Mesendoderm (in vitro differentiated cells): ENCODE data around the gene ZNF469.

Source experiments
- DNase-seq: peaks from one replicate; pipeline ENCODE4 v3.0.0; 2013
- H2AK5ac ChIP-seq: 2 replicates; pipeline ENCODE4 v1.6.1; 2013; ENCODE audit warnings: low read length, inconsistent platforms
- H2BK120ac ChIP-seq: 2 replicates; pipeline ENCODE4 v1.6.1; 2013; ENCODE audit warnings: low read depth, mild to moderate bottlenecking, low read length, moderate library complexity, mixed read lengths
- H2BK15ac ChIP-seq: replicated peaks from 2 replicates; pipeline ENCODE4 v1.6.1; 2013; ENCODE audit warnings: low read depth, mild to moderate bottlenecking, moderate library complexity
- H2BK5ac ChIP-seq: 2 replicates; pipeline ENCODE4 v1.6.1; 2013; ENCODE audit warnings: low read length, inconsistent platforms
- H3K18ac ChIP-seq: 2 replicates; pipeline ENCODE4 v1.6.1; 2013; ENCODE audit warnings: mild to moderate bottlenecking, low read length, mixed read lengths
- H3K23ac ChIP-seq: one replicate; pipeline ENCODE4 v1.6.1; 2013; ENCODE audit warnings: low read length
- H3K27ac ChIP-seq: 2 replicates; pipeline ENCODE4 v1.5.1; 2013; ENCODE audit warnings: low read depth, mild to moderate bottlenecking, inconsistent platforms, low read length, moderate library complexity
- H3K27me3 ChIP-seq: 2 replicates; pipeline ENCODE4 v1.6.1; 2013; ENCODE audit warnings: low read length, control low read depth, mild to moderate bottlenecking, inconsistent platforms; ENCODE audit not compliant: insufficient read depth, poor library complexity
- H3K36me3 ChIP-seq: 2 replicates; pipeline ENCODE4 v1.6.1; 2013; ENCODE audit warnings: low read length, inconsistent platforms; ENCODE audit not compliant: control insufficient read depth, insufficient read depth
- H3K4ac ChIP-seq: one replicate; pipeline ENCODE4 v1.6.1; 2013; ENCODE audit warnings: low read depth, mild to moderate bottlenecking, low read length, moderate library complexity
- H3K4me1 ChIP-seq: 2 replicates; pipeline ENCODE4 v1.6.1; 2013; ENCODE audit warnings: low read depth, low read length, inconsistent platforms; ENCODE audit not compliant: control insufficient read depth
- H3K4me2 ChIP-seq: 2 replicates; pipeline ENCODE4 v1.6.1; 2013; ENCODE audit warnings: low read length
- H3K4me3 ChIP-seq: 2 replicates; pipeline ENCODE4 v1.5.1; 2013; ENCODE audit warnings: mild to moderate bottlenecking, low read length
- H3K56ac ChIP-seq: one replicate; pipeline ENCODE4 v1.6.1; 2013; ENCODE audit warnings: low read length
- H3K79me1 ChIP-seq: 2 replicates; pipeline ENCODE4 v1.6.1; 2013; ENCODE audit warnings: low read length, inconsistent platforms
- H3K79me2 ChIP-seq: 2 replicates; pipeline ENCODE4 v1.6.1; 2013; ENCODE audit warnings: mild to moderate bottlenecking, low read length; ENCODE audit not compliant: control insufficient read depth, insufficient read depth
- H3K9ac ChIP-seq: 2 replicates; pipeline ENCODE4 v1.6.1; 2013; ENCODE audit warnings: low read length, inconsistent platforms
- H4K5ac ChIP-seq: one replicate; pipeline ENCODE4 v1.6.1; 2013; ENCODE audit warnings: low read length
- H4K8ac ChIP-seq: one replicate; pipeline ENCODE4 v1.6.1; 2013; ENCODE audit warnings: low read depth, mild to moderate bottlenecking, control low read depth, low read length, moderate library complexity
- WGBS: extraction: QIAGEN DNeasy Blood & Tissue Kit; methylation state at CpG from one replicate; pipeline ENCODE4 v1.1.7; 2013; ENCODE audit warnings: low lambda C conversion rate, missing lambda C conversion rate; ENCODE audit not compliant: insufficient coverage; ENCODE audit errors: extremely low coverage; 5-methylcytosine and 5-hydroxymethylcytosine counted together

The ZNF469 gene

DNA sequence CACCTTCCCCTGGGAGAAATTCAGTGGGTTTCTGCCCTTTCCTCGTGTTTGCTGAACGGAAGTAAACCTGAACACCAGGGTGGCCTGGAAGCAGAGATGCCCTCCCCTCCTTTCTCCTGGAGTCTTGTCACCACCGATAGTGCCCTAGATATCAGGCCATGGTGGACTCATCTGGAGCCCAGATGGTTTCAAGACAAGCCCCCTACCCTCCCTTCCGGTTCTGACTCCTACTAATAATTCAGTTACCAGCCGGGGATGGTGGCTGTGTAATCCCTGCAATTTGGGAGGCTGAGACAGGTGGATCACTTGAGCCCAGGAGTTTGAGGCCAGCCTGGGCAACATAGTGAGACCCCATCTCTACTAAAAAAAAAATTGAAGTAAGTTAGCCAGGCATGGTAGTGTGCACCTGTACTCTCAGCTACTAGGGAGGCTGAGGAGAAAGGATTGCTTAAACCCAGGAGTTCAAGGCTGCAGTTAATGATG lies 2.4 kb downstream of the ZNF469 start:
- no peak for DNase-seq
- H3K27me3 ChIP-seq, result peaks cover 20% of the 10 kb centered on the region

DNA sequence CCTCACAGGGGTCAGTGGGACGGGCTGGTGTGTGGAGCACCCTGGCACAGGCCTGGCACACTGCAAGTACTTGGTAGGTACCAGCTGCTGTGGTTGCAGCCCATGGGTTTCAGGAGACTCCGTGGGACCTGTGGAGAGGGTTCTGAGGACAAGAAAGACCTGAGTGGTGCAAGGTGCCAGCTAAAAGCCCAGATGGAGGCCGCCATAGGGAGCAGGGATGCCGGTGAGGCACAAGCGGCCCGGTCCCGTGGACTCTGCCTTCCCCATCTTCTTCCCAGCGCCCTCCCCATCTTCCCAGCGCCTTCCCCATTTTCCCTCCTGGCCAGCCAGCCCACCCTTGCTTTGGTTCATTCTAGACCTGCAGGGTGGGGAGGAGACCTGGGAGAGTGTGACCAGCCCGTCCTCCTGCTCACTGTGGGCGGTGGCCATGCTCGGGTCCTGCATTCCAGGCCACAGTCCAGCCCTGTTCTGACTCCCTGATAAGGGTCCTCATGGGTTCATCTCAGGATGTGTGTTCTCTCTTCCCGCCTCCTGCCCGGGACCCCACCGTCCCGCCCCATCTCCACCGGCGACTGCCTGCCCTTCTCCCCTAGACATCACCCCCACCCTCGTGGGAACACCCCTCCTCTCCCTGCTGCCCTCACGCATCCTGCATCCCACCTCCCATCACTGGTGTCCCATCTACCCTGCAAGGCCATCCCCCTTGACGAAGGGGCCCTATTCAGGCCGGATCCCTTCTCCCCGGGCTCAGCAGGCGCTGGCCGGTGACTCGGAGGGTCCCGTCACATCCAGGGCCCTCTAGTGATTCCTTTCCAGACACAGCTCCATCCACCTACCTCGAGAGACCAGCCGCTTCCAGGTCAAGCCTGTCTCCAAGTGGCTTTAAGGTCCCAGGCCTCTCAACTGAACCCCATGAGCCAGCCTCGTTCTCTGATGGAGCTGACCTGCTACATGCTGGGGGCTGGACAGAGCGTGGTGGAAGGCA lies 3.4 kb downstream of the ZNF469 start:
- Histone ChIP-seq H3K27me3 (peaks cover 20% of the 10 kb centered on the region), H3K4me1 (no peaks in the 10 kb centered on the region), H3K23ac (no peak overlapping the region), H4K8ac (no peak overlapping the region), H2BK120ac (no peak overlapping the region), H3K4ac (no peak overlapping the region), H3K4me3 (no peak overlapping the region), H3K4me2 (no peak overlapping the region), H3K79me1 (no peaks in the 10 kb centered on the region), H4K5ac (no peak overlapping the region), H2BK15ac (no peak overlapping the region), H2BK5ac (no peak overlapping the region), H3K56ac (no peak overlapping the region), H2AK5ac (no peak overlapping the region), H3K9ac (no peak overlapping the region), H3K18ac (no peak overlapping the region), H3K27ac (no peak overlapping the region), H3K79me2 (no peaks in the 10 kb centered on the region), H3K36me3 (no peaks in the 10 kb centered on the region)
- DNase-seq, result no peak
- no CpG with 5 or more reads among the region's 31 CpGs for WGBS

More for the DNA sequence above, 2.4 kb downstream of the ZNF469 start:
- H2BK120ac ChIP-seq, result no peak overlapping the region
- H3K36me3 ChIP-seq, result no peaks in the 10 kb centered on the region
- no peak overlapping the region for H3K4me3 ChIP-seq
- no peak overlapping the region for H3K27ac ChIP-seq
- H2BK15ac ChIP-seq, result no peak overlapping the region
- H3K4me2 ChIP-seq, result no peak overlapping the region
- H3K23ac ChIP-seq, result no peak overlapping the region
- no peak overlapping the region for H3K56ac ChIP-seq
- no peak overlapping the region for H3K18ac ChIP-seq
- WGBS, result no CpG with 5 or more reads among the region's 5 CpGs
- H4K5ac ChIP-seq, result no peak overlapping the region
- H2AK5ac ChIP-seq, result no peak overlapping the region
- H4K8ac ChIP-seq, result no peak overlapping the region
- no peak overlapping the region for H2BK5ac ChIP-seq
- H3K9ac ChIP-seq, result no peak overlapping the region
- no peaks in the 10 kb centered on the region for H3K4me1 ChIP-seq
- H3K79me2 ChIP-seq, result no peaks in the 10 kb centered on the region
- H3K79me1 ChIP-seq, result no peaks in the 10 kb centered on the region
- no peak overlapping the region for H3K4ac ChIP-seq

DNA sequence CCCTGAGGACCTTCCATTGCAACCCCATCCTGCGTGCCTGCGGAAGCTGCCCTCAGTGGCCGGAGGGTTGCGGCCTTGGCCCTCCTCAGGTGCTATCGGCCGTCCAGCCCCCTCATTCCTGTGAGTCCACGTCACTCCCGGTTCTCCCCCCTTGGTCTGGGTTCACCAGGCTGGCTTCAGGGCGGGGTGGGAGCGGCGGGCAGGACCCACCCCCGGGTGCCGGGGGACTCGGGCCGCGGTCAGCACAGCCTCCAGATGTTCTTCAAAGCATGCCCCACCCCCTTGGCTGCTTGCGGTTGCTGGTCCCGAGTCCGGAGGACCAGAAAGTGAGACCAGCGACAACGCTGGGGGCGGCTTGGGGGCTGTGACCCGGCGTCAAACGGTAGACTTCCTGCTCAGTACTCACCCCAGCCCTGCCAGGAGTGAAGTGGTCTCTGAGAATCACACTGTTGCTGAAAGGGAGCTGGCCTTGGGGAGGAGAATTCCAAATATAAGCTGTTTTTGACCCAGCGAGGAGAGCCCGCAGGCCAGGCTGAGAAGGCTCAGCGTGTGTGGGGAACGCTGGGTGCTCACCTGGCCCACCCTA lies 4.5 kb downstream of the ZNF469 start:
- no peaks in the 10 kb centered on the region for H3K79me2 ChIP-seq
- H3K79me1 ChIP-seq, result no peaks in the 10 kb centered on the region
- H2AK5ac ChIP-seq, result no peak overlapping the region
- no peak for DNase-seq
- H3K9ac ChIP-seq, result no peak overlapping the region
- H4K8ac ChIP-seq, result no peak overlapping the region
- no peak overlapping the region for H3K4me3 ChIP-seq
- H3K4ac ChIP-seq, result no peak overlapping the region
- H3K36me3 ChIP-seq, result no peaks in the 10 kb centered on the region
- no peak overlapping the region for H2BK120ac ChIP-seq
- no peak overlapping the region for H3K23ac ChIP-seq
- no peak overlapping the region for H2BK5ac ChIP-seq
- H4K5ac ChIP-seq, result no peak overlapping the region
- no peak overlapping the region for H3K18ac ChIP-seq
- H2BK15ac ChIP-seq, result no peak overlapping the region
- no CpG with 5 or more reads among the region's 29 CpGs for WGBS
- H3K27ac ChIP-seq, result no peak overlapping the region
- H3K56ac ChIP-seq, result no peak overlapping the region
- peaks cover 13% of the 10 kb centered on the region for H3K27me3 ChIP-seq
- H3K4me1 ChIP-seq, result no peaks in the 10 kb centered on the region
- H3K4me2 ChIP-seq, result no peak overlapping the region

DNA sequence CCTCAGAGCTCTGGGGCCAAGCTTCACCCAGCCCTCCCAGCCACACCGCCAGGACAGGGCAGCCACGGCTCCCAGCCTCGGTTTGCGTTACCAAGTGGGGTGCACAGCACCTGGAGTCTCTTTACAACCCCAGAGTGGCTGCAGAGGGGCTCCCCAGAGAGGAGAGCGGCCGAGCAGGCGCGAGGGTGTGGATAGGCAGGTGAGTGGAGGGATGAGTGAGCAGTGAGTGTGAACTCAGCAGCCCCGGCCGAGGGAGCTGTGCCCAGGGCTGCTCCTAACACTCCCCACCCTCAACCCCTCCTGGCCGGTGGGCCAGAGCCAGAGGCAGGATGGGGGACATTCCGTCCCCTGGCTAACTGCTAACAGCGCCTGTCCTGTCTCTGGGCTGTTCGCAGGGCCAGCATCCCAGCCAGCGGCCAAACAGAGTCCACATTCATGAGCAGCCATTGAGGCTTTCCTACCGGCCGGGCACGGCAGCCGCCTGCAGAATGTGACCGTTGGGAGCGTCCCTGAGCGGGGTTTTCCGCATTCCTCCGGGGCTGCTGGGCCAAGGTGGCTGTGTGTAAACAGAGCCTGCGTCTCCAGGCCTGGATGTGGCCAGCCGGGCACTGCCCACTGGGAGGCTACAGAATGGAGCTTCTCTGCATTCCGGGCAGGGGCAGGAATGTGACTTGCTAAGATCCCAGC lies 5.3 kb downstream of the ZNF469 start:
- no peak overlapping the region for H3K4me3 ChIP-seq
- no peak overlapping the region for H4K8ac ChIP-seq
- H2AK5ac ChIP-seq, result no peak overlapping the region
- no peak overlapping the region for H3K4ac ChIP-seq
- no peak overlapping the region for H3K56ac ChIP-seq
- no peak overlapping the region for H3K23ac ChIP-seq
- no peak overlapping the region for H3K27ac ChIP-seq
- H3K27me3 ChIP-seq, result peaks cover 13% of the 10 kb centered on the region
- H3K9ac ChIP-seq, result no peak overlapping the region
- no peak overlapping the region for H4K5ac ChIP-seq
- no peak overlapping the region for H2BK120ac ChIP-seq
- no CpG with 5 or more reads among the region's 27 CpGs for WGBS
- H3K36me3 ChIP-seq, result no peaks in the 10 kb centered on the region
- no peaks in the 10 kb centered on the region for H3K79me1 ChIP-seq
- no peaks in the 10 kb centered on the region for H3K79me2 ChIP-seq
- no peak overlapping the region for H3K4me2 ChIP-seq
- no peak for DNase-seq
- no peak overlapping the region for H2BK15ac ChIP-seq
- H2BK5ac ChIP-seq, result no peak overlapping the region
- H3K18ac ChIP-seq, result no peak overlapping the region
- H3K4me1 ChIP-seq, result no peaks in the 10 kb centered on the region

DNA sequence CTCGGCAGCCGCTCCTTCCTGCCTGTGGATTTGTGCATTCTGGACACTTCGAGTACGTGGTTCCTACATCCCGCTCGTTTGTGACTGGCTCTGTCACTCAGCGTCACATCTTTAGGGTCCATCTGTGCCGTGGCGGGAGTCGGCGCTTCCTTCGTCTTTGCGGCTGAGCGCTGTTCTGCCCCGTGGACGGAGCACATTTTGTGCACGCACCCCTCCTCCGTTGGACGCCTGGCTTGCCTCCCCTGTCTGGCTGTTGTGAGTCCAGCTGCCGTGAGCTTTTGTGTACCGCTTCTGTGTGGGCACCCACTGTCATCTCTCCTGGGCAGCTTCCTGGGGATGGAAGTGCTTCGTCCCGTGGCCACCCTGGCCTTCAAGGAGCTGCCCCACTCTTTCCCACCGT lies 6.4 kb downstream of the ZNF469 start:
- Histone ChIP-seq H2BK5ac (no peak overlapping the region), H3K36me3 (no peaks in the 10 kb centered on the region), H4K8ac (no peak overlapping the region), H3K56ac (no peak overlapping the region), H3K27me3 (peaks cover 8% of the 10 kb centered on the region), H4K5ac (no peak overlapping the region), H3K79me1 (no peaks in the 10 kb centered on the region), H3K27ac (no peak overlapping the region), H3K9ac (no peak overlapping the region), H3K4me1 (no peaks in the 10 kb centered on the region), H3K23ac (no peak overlapping the region), H3K4me3 (no peak overlapping the region), H2AK5ac (no peak overlapping the region), H3K4ac (no peak overlapping the region), H3K4me2 (no peak overlapping the region), H2BK120ac (no peak overlapping the region), H3K79me2 (no peaks in the 10 kb centered on the region), H2BK15ac (no peak overlapping the region), H3K18ac (no peak overlapping the region)
- WGBS, result no CpG with 5 or more reads among the region's 24 CpGs
- DNase-seq, result no peak
